T-helper 2 cell treated with Interferon-gamma antibody and Interleukin-4, amounts not matched to agents 100 ng/mL and 5 ng/mL, for 36 hours (primary cell): ENCODE data around the gene ARMC9. TPM values are rescaled to one million over a fixed set of nuclear protein-coding genes. Genes with fewer than 3 reads are reported as not detected.
"Not testable (repeated sequence)": the region's sequence is repeated elsewhere in the genome, so short reads cannot be mapped to it uniquely, and the experiment has no call there.

Source experiments
- intact Hi-C: fragments of 100-400 bp; cut with micrococcal nuclease; formaldehyde crosslinking; loops from one replicate; pipeline ENCODE4 v1.15.1; 2023
- total RNA-seq: library from RNA; stranded (reverse); gene quantifications from 2 replicates; pipeline ENCODE4 v1.2.3, GENCODE V29; 2022

The ARMC9 gene, protein sequence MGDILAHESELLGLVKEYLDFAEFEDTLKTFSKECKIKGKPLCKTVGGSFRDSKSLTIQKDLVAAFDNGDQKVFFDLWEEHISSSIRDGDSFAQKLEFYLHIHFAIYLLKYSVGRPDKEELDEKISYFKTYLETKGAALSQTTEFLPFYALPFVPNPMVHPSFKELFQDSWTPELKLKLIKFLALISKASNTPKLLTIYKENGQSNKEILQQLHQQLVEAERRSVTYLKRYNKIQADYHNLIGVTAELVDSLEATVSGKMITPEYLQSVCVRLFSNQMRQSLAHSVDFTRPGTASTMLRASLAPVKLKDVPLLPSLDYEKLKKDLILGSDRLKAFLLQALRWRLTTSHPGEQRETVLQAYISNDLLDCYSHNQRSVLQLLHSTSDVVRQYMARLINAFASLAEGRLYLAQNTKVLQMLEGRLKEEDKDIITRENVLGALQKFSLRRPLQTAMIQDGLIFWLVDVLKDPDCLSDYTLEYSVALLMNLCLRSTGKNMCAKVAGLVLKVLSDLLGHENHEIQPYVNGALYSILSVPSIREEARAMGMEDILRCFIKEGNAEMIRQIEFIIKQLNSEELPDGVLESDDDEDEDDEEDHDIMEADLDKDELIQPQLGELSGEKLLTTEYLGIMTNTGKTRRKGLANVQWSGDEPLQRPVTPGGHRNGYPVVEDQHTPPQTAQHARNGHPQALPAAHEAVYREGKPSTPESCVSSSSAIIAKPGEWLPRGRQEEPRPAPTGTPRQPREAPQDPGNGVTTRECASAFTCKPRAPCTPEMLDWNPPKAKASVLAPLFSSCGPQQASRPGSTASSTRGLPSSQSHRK
- 0.50 and 1.1 TPM in 2 replicates for total RNA-seq

DNA sequence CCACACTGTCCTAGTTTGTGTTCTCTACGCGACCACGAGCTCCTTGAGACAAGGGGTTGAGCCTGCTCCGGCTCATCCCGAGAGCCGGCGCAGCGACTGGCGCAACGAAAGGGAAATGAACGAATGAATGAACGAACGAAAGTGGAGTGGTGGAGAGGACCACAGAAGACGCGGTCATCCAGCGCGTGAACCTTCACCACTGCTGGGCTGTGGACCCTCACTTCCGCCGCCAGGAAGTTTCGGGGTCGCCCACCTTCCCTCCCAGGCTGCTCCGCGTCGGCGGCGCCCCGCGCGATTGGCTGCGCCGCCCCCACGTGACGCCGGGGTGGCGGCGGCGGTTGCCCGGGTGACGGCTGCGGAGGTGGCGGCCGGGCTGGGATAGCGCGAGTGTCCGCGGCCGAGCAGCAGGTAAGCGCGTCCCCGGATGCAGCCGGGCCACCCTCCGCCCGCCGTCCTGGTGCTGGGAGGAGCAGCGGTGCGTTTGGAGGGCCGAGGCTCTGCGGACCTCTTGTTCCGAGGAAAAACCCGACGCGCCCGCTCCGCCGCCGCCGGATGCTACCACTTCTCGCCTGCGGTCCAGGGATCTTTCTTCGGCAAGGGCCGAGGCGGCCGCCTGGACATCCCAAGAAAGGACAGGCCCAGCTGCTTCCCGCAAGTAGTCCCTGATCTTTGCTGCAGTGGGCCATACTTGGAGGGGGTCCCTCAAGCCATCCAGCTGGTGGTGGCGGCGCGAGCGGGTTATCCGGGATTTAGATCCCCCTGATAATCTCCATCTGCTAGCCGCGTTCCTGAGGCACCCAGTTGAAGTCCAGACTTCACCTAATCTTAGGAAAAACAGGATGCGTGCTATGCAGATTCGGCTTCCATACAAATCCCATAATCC, at the start of gene ARMC9:
TSS of gene ARMC9 (plus strand) at position 341 of the 883 bp plus-strand sequence. CDS start 7,608 bp downstream, outside the sequence.
- intact Hi-C loops: loop anchor here (2.0 to 10.0 kb wide), 2 partner anchors 74 to 142 kb away; partner anchors contain the start of genes HTR2B and PSMD1

GRCh38 chr2:231152800-231153557, 45.5 kb upstream of the ARMC9 start:
- intact Hi-C loops: no loop called here

DNA sequence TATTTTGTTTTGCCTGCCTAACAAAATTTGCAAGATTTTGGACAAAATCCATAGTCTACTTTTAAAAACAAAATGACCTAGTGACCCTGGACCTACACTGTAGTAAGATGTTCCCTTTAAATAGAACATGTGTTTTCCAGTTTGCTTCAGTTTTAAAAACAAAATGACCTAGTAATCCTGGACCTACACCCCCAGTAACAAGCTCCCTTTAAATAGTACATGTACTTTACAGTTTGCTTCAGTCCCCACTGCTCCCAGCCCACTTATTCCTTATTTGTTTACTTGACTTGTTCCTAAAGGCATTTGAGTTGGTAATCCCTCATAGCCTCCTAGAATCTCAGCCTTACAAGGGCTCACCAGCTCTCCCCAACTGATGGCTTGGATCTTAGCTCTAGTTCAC, 39.1 kb upstream of the ARMC9 start:
- intact Hi-C loops: no loop called here

- intact Hi-C loops: no loop called here
These were observed 37.7 kb upstream of the ARMC9 start for GRCh38 chr2:231160701-231161100.

GRCh38 chr2:231161252-231161839, 37.1 kb upstream of the ARMC9 start:
- intact Hi-C loops: no loop called here

GRCh38 chr2:231161877-231162329, 36.5 kb upstream of the ARMC9 start:
- intact Hi-C loops: no loop called here

GRCh38 chr2:231163011-231163410, 35.4 kb upstream of the ARMC9 start:
- intact Hi-C loops: no loop called here

DNA sequence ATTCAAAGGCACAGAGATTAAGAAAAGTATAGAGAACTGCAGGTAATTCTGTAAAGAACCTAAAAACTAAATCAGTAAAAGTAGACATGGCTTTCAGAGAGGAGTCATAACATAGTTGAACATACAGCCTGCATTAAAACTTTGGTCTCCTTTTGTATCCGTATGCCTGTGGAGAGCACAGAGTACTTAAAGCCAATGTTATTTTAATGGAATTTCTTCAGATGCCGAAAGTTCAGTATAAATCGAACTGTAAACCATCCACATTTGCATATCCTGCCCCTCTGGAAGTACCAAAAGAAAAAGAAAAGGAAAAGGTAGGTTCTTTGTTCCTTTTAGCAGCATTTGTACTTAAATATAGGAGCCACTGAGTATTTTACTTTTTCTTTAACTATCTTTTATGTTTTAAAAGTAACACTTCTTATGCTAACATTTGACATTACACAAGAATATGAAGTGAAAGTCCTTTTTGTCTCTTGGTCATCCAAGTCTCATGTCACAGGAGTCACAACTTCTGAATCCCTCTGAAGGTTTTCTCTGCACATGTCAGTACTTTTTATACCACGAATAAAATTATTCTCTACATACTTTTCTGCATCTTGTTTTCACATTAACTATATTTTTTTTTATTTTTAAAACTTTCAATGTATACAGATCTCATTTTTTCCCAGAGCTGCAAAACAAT, 34.9 kb upstream of the ARMC9 start:
- intact Hi-C loops: no loop called here

DNA sequence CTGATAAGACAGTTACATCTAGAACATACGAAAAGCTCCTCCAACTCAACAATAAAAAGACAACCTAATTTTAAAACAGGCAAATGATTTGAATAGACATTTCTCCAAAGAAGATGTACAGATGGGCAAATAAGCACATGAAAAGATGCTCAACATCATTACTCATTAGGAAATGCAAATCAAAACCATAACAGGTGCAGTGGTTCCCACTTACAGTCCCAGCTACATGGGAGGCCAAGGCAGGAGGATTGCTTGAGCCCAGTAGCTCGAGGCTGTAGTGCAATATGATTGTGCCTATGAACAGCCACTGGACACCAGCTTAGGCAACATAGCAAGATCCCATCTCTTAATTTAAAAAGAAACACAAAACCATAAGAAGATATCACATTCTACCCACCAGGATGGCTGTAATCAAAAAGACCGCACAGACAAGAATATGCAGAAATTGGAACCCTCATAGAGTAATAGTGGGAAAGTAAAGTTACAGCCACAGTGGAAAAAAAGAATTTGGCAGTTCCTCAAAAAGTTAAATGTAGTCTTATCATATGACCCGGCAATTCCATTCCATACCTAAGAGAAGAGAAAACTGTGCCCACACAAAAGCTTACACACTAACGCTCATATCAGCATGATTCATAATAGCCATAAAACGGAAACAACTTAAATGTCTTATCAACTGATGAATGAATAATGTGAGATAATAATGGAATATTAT, 30.5 kb upstream of the ARMC9 start:
- intact Hi-C loops: no loop called here

GRCh38 chr2:231168460-231169139, 29.8 kb upstream of the ARMC9 start:
- intact Hi-C loops: no loop called here

DNA sequence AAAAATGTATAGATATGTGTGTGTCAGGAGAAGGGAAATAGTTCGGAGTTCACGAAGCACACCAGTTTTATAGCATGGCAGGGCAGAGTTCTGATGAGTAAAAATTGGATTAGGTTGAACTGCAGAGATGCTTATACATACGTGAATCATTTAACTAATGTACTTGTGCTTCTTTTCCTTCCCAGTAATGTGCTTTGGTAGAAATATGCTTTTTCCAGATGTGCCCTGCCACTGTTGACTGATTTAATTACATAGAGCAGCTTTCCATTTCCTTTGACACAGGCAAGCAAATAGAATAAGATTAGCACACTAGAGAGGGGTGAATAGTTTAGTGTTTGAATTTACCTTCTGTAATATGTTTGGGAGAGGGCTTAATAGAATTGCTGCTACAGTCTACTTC, 28.9 kb upstream of the ARMC9 start:
- intact Hi-C loops: no loop called here

DNA sequence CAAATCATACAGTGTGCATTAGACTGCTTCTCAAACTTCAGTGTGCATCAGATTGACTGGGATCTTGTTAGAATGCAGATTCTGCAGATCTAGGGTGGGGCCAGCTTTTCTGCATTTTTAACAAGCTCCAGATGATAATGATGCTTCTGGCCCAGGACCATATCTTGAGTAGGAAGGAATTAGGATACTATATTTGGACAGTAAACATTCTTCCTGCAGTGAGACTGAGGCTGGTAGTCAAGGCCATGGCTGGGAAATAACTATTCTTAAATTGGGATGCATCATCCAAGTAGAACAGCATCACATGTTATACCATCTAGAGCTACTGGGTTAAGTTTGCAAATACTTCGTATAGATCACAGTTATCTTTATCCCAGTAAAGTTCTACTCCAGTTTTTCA, 28.4 kb upstream of the ARMC9 start:
- intact Hi-C loops: no loop called here

GRCh38 chr2:231172025-231172424, 26.4 kb upstream of the ARMC9 start:
- intact Hi-C loops: no loop called here

DNA sequence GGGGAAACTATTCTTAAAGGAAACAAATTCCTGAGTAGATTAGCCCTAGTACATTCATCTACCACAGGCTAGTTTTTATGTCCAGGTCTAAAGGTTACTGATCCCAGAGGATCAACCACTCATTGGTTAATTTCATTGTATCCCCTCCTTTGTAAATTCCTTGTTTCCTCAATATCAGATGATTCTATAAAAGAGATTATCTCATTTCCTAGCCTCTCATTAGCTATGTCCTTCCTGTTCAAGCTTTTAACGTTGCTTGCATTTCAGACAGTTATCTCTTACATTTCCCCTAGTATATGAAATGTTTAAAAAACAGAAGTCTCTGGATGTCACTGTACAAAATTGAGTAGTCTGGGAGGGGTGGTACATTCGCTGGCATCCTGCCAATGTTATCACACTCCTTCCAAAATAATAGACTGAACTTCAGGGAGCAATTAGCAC, 24.2 kb upstream of the ARMC9 start:
- intact Hi-C loops: no loop called here

DNA sequence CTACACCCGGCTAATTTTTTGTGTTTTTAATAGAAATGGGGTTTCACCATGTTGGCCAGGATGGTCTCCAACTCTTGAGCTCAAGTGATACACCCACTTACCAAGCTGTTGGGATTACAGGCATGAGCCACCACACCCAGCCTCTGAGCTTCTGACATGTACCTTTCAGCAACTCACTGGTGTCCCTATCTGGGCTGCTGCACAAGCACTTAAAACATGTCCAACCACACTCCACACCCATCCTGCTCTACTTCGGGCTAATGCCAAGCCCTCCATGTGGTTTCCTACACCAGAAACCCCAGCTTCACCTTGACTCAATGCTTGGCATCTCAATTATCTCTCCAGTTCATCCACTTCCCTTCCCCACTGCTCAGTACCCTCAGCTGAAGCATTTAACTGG, 22.4 kb upstream of the ARMC9 start:
- intact Hi-C loops: no loop called here

DNA sequence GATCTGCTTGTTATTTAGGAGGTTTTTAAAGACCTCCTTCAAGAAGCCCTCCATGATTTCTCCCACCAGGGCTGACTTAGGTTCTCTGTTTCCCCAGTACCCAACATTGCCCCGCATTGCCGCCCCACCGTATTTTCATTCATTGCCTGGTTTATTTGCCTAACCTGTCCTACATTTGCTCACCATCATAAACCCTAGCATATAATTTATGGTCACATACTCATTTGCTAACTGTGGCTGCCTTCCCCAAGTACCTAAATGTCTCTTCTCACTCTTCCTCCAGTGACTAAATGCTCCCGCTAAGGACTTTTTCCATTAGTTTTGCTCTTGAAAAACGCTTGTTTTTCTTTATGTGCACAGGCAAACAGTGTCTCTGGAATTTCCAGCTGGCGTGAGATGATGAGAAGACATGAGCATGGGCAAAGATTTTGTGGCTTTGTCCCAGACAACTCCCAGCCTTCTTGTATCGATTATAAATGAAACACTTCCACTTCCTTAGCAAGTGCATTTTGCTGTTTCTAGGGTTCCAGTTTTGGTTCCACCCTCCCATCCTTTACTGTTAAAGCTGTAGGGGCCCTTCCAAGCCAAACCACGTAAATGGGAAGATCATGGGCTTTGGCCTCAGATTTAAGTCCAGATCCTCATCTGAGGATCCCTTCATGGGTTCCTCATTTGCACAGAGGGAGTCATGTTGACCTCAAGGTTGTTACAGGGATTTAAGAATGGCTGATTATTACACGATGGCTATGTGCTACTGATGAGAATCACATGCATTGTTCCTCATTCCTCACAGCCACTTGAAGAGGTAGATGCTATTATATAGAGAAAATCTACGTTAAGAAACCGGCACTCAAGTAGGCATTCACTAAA, 21.0 kb upstream of the ARMC9 start:
- intact Hi-C loops: no loop called here

GRCh38 chr2:231178805-231179204, 19.6 kb upstream of the ARMC9 start:
- intact Hi-C loops: not testable (repeated sequence)
